Stomach (tissue), 4 donors: ENCODE data around the gene IFNL3.

Experiments used
- EP300 ChIP-seq: sonication (generic); formaldehyde crosslinking; IDR thresholded peaks from one replicate; pipeline ENCODE4 v1.6.1; 2017; ENCODE audit warnings: antibody characterized with exemption
- POLR2A ChIP-seq, 4 donors: fragments of 450-650 bp; IDR thresholded peaks; one replicate each; pipeline ENCODE4 v1.6.1; 2016; ENCODE audit warnings: antibody characterized with exemption in 4 of 4, control low read depth in 2 of 4, mild to moderate bottlenecking in 1 of 4, moderate library complexity in 1 of 4
- TF ChIP-seq, protein P1 (sequence below), 7 experiments: fragments of 450-650 bp in 4 of 7; fragments of 200-600 bp in 3 of 7; sonication (generic) in 3 of 7; IDR thresholded peaks; one replicate each; pipeline ENCODE4 v1.5.1; 2016 to 2019; ENCODE audit warnings: antibody characterized with exemption in 7 of 7, control low read depth in 2 of 7, mild to moderate bottlenecking in 1 of 7

DNA sequence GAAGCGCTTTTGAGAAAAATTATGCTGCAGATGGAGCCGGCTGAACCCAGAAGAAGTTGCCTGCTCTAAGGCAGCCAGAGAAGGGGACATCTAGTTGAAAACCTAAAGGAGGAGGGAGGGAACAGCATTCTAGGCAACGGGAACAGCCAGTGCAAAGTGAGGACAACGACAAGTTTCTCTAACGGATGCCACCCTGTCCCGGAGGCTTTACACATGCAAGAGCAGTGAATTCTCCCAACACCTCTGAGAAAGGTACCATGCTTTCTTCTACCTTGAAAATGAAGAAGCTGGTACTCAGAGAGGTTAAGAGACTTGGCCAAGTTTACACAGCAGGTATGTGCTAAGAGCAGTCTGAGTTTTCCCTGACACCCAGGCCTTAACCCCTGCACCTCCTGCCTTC is 5.9 kb downstream of the IFNL3 start:
- TF ChIP-seq, protein P1, sequence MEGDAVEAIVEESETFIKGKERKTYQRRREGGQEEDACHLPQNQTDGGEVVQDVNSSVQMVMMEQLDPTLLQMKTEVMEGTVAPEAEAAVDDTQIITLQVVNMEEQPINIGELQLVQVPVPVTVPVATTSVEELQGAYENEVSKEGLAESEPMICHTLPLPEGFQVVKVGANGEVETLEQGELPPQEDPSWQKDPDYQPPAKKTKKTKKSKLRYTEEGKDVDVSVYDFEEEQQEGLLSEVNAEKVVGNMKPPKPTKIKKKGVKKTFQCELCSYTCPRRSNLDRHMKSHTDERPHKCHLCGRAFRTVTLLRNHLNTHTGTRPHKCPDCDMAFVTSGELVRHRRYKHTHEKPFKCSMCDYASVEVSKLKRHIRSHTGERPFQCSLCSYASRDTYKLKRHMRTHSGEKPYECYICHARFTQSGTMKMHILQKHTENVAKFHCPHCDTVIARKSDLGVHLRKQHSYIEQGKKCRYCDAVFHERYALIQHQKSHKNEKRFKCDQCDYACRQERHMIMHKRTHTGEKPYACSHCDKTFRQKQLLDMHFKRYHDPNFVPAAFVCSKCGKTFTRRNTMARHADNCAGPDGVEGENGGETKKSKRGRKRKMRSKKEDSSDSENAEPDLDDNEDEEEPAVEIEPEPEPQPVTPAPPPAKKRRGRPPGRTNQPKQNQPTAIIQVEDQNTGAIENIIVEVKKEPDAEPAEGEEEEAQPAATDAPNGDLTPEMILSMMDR (IDR thresholded peaks at IDR 0.05), result no peak
- TF ChIP-seq POLR2A (IDR thresholded peaks at IDR 0.05) (no peak), EP300 (no peak)
